WTC11 (cell line): Measurements from ENCODE around the gene SLC25A44.

Experiments used
- CREB1 ChIP-seq: sonication (generic); formaldehyde crosslinking; IDR thresholded peaks from 2 replicates; pipeline ENCODE4 v1.8.0; 2023; ENCODE audit warnings: mild to moderate bottlenecking, missing genetic modification reagents
- FOXP1 ChIP-seq: sonication (generic); formaldehyde crosslinking; IDR thresholded peaks from 2 replicates; pipeline ENCODE4 v1.8.0; 2022; ENCODE audit warnings: missing genetic modification reagents, mild to moderate bottlenecking, moderate library complexity, borderline replicate concordance
- JUN ChIP-seq: sonication (generic); formaldehyde crosslinking; IDR thresholded peaks from 2 replicates; pipeline ENCODE4 v1.8.0; 2023; ENCODE audit warnings: mild to moderate bottlenecking, missing genetic modification reagents
- NFYB ChIP-seq: sonication (generic); formaldehyde crosslinking; conservative IDR thresholded peaks from 2 replicates; pipeline ENCODE4 v1.8.0; 2022; ENCODE audit warnings: low read depth, missing genetic modification reagents
- ZNF416 ChIP-seq: fragments of 250-450 bp; sonication (Bioruptor Pico); IDR thresholded peaks from 2 replicates; pipeline ENCODE4 v1.9.0; 2021; ENCODE audit warnings: mild to moderate bottlenecking, inconsistent platforms
- TF ChIP-seq, protein P1 (sequence below): fragments of 200-600 bp; IDR thresholded peaks from 2 replicates; pipeline ENCODE4 v1.8.0; 2022; ENCODE audit warnings: antibody characterized with exemption
- TF ChIP-seq, protein P2 (sequence below): sonication (generic); formaldehyde crosslinking; conservative IDR thresholded peaks from 2 replicates; pipeline ENCODE4 v1.8.1; 2023; ENCODE audit warnings: mild to moderate bottlenecking, low read depth, missing genetic modification reagents, moderate library complexity
- TF ChIP-seq, protein P3 (sequence below): sonication (generic); formaldehyde crosslinking; IDR thresholded peaks from 2 replicates; pipeline ENCODE4 v1.8.0; 2023; ENCODE audit warnings: missing genetic modification reagents
- TF ChIP-seq, protein P4 (sequence below): sonication (generic); formaldehyde crosslinking; IDR thresholded peaks from 2 replicates; pipeline ENCODE4 v1.8.1; 2022; ENCODE audit warnings: low read depth, mild to moderate bottlenecking, moderate library complexity, missing genetic modification reagents, borderline replicate concordance

DNA sequence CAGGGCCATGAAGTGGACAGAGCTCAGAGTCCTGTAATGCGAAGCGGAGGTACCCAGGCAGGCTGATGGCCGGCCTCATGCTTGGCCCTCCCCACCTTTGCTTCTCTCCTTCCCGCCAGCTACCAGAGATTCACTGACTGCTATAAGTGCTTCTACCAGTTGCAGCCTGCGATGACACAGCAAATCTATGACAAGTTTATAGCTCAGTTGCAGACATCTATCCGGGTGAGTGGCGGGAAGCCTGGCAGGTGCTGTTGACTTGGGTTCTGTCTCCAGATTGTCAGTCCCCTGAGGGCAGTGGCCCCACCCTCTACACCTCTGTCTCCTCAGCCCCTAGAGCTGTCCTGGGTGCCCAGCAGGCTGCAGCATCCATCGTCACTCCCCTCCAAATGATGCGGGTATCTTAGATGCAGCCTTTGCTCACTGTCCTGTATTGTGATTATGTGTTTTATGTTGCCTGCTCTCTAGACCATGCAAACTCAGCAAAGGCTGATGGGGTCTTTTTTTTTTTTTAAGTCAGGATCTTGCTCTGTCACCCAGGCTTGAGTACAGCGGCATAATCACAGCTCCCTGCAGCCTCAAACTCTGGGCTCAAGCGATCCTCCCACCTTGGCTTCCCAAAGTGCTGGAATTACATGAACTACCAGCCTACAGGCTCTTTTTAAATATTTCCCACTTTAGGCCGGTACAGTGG is 38.4 kb downstream of the SLC25A44 start:
- TF ChIP-seq, protein P1, sequence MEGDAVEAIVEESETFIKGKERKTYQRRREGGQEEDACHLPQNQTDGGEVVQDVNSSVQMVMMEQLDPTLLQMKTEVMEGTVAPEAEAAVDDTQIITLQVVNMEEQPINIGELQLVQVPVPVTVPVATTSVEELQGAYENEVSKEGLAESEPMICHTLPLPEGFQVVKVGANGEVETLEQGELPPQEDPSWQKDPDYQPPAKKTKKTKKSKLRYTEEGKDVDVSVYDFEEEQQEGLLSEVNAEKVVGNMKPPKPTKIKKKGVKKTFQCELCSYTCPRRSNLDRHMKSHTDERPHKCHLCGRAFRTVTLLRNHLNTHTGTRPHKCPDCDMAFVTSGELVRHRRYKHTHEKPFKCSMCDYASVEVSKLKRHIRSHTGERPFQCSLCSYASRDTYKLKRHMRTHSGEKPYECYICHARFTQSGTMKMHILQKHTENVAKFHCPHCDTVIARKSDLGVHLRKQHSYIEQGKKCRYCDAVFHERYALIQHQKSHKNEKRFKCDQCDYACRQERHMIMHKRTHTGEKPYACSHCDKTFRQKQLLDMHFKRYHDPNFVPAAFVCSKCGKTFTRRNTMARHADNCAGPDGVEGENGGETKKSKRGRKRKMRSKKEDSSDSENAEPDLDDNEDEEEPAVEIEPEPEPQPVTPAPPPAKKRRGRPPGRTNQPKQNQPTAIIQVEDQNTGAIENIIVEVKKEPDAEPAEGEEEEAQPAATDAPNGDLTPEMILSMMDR = no peak
- no peak for TF ChIP-seq FOXP1 (CRISPR knock-in tag)
- TF ChIP-seq, protein P2, sequence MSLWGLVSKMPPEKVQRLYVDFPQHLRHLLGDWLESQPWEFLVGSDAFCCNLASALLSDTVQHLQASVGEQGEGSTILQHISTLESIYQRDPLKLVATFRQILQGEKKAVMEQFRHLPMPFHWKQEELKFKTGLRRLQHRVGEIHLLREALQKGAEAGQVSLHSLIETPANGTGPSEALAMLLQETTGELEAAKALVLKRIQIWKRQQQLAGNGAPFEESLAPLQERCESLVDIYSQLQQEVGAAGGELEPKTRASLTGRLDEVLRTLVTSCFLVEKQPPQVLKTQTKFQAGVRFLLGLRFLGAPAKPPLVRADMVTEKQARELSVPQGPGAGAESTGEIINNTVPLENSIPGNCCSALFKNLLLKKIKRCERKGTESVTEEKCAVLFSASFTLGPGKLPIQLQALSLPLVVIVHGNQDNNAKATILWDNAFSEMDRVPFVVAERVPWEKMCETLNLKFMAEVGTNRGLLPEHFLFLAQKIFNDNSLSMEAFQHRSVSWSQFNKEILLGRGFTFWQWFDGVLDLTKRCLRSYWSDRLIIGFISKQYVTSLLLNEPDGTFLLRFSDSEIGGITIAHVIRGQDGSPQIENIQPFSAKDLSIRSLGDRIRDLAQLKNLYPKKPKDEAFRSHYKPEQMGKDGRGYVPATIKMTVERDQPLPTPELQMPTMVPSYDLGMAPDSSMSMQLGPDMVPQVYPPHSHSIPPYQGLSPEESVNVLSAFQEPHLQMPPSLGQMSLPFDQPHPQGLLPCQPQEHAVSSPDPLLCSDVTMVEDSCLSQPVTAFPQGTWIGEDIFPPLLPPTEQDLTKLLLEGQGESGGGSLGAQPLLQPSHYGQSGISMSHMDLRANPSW (CRISPR knock-in tag) = no peak
- TF ChIP-seq JUN = no peak
- TF ChIP-seq, protein P3, sequence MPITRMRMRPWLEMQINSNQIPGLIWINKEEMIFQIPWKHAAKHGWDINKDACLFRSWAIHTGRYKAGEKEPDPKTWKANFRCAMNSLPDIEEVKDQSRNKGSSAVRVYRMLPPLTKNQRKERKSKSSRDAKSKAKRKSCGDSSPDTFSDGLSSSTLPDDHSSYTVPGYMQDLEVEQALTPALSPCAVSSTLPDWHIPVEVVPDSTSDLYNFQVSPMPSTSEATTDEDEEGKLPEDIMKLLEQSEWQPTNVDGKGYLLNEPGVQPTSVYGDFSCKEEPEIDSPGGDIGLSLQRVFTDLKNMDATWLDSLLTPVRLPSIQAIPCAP (CRISPR knock-in tag) = no peak
- TF ChIP-seq NFYB (CRISPR knock-in tag) = no peak
- TF ChIP-seq ZNF416 = no peak
- TF ChIP-seq, protein P4, sequence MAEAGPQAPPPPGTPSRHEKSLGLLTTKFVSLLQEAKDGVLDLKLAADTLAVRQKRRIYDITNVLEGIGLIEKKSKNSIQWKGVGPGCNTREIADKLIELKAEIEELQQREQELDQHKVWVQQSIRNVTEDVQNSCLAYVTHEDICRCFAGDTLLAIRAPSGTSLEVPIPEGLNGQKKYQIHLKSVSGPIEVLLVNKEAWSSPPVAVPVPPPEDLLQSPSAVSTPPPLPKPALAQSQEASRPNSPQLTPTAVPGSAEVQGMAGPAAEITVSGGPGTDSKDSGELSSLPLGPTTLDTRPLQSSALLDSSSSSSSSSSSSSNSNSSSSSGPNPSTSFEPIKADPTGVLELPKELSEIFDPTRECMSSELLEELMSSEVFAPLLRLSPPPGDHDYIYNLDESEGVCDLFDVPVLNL (CRISPR knock-in tag) = no peak
- TF ChIP-seq CREB1 (CRISPR knock-in tag) = no peak
